NCI-H446 (cell line): ENCODE data around the gene ZSWIM9.

Source experiments
- DNase-seq, 2 experiments: peaks; one replicate each; lab custom pipeline; 2025; lab: John Stamatoyannopoulos, UW

The ZSWIM9 gene

GRCh38 chr19:48169939-48170803 is at the start of gene ZSWIM9, which contains the start of gene LIG1:
TSS of gene ZSWIM9 (plus strand) at chr19:48170680. CDS start at chr19:48171803, 1,123 bp downstream.
TSS of gene LIG1 (minus strand) at chr19:48170344. CDS start at chr19:48165566, 4,778 bp downstream.
- peak; percentile 97 for DNase-seq

GRCh38 chr19:48121066-48121465 is 49.4 kb upstream of the ZSWIM9 start:
- DNase-seq, result no peak

GRCh38 chr19:48121909-48122371 is 48.5 kb upstream of the ZSWIM9 start:
- no peak for DNase-seq

DNA sequence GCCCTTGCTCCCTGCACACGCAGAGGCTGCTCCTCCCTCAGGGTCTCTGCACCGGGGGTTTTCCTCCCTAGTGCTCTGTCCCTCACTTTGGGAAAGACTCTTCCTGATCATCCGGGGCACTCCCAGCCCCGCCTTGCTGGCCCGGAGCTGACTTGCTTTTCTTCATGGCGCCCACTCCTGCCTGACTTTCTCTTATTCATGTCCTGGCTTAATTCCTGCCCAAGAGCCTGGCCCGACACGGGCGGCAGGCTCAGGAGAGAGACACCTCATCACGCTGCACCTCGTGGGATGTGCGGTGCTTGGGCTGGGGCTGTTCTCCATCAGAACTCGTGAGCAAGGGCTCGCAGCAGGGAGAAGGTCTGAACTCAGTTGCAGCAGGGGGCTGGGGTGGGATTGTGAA is 48.1 kb upstream of the ZSWIM9 start:
- no peak for DNase-seq

DNA sequence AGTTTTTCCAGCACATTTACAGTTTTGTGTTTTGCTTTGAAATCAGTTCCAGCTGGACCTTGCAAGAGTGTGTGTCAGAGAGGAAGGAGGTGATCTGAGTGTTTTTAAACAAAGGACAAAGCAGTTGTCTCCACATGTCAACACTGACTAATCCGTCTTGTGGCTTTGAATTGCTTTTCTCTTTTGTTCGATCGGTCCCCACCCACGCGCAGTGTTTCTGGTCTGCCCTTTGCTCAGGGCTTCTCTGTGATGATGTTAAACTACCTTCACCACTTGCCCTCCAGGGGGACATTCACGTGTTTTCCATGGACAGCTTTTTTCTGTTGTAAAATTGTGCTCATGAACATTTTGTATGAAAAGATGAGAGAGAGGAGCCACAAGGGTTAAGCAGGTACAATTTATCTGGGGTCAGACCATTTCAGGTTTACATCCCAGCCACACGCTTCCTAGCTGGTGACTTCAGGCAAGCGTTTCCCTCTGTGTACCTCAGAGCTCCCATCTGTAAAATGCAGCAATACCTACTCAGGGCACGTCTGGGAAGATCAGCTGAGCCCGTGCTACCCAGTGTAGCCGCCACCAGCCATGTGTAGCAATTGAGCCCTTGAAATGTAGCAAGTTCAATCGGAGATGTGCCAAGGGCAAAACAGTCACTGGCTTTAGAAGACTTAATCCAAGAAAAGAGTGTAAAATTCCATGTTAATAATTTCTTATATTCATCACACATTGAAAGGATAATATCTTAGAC is 46.4 kb upstream of the ZSWIM9 start:
- no peak for DNase-seq

GRCh38 chr19:48127561-48127960 is 42.9 kb upstream of the ZSWIM9 start:
- DNase-seq, result no peak

DNA sequence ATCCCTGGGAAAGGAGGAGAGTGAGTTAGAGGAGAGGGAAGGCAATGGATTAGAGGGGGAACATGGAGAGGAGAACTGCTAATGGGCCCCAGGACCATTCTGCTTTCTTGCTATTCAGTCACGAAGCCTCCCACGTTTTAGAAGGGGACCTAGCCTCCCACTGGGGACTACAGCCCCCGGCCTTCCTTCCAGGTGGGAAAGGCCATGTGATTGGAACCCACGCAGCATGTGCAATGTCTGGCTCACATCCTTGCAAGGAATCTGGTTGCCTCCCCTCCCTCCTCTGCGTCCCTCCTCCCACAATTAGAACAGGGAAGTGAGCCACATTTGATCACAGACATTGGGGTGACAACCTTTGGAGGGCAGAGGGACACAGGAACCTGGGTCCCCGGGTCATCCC is 37.4 kb upstream of the ZSWIM9 start:
- DNase-seq, result no peak

- no peak for DNase-seq
These were observed 35.1 kb upstream of the ZSWIM9 start for GRCh38 chr19:48135411-48135810.

GRCh38 chr19:48136547-48136946 is 33.9 kb upstream of the ZSWIM9 start:
- DNase-seq, result no peak

DNA sequence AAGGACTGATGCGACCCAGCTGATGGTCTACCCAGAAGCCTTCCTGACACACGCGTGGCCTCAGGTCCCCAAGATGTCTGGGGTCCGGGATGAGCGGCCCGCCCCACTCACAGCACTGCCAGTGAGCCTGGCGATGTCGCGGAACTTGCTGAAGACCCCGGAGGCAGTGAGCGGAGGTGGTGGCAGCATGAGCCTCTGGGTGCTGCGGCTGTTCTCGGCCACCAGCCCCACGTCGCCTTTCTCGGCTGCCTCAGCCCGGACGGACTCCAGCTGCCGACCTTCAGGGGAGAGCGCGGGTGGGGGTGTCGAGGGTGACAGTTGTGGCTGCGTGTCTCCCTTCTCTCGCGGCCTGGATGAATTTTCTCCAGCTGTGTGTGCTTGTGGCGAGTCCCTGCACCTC is 33.1 kb upstream of the ZSWIM9 start:
- no peak for DNase-seq

DNA sequence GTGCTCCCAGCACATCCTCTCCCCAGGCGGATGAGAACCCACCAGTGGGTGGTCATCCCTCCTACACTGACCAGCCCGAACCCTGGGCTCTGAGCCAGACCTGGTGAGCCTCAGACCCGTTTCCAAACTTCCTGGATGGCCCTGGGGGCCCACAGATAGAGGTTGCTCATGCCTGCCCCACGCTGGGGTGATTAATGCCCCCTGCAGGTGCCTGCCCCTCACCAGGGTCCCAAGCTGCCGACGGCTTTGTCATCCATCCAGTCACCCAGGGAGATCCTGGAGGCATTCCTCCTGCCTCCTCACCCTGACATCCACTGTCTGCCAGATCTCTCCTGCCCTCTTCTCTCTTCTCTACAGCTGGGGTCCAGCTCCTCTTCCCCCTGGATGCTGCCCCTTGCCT is 31.4 kb upstream of the ZSWIM9 start:
- DNase-seq, result no peak

DNA sequence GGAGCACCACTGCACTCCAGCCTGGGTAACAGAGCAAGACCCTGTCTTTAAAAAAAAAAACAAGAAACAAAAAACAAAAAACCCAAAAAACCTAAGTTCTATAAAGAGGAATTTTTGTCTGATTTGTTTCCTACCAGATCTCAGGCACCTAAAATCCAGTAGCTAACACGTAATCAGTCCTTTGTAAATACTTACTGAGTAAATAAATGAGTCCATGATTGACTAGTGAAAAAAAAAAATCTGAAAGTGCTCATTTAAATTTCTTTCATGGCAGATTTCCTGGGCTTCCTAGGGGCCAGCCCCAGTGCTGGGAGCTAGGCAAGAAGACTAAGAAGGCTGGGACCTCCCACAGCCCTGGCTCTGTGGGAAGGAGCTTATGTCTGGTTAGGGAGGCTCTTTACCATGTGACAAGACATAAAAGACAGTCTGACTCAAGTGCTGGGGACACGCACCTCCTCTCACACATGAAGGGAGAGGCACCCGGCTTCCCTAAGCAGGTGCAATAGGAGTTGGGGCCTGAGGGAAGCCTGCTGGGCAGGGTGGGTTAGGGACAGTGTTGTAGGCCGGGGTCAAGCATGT is 22.8 kb upstream of the ZSWIM9 start:
- no peak for DNase-seq

DNA sequence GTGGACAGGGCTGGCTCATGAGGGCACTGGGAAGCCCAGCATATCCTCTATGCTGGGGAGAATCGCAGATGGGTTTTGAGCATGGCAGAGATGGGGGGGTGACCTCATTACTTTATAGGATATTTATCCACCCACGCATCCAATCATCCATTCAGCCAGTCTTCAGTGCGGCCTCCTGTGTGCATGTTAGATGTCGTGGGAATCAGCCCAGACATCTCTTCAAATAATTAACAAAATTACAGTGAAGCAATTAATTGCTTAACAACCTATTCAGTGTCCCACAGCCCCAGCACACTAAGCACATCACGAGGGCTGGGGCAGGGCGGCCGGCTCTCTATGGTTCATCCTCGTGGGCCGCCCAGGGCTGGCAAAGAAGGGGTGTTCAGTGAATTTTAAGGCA is 21.9 kb upstream of the ZSWIM9 start:
- no peak for DNase-seq

- DNase-seq, result no peak
These were observed 21.1 kb upstream of the ZSWIM9 start for GRCh38 chr19:48149430-48149829.

DNA sequence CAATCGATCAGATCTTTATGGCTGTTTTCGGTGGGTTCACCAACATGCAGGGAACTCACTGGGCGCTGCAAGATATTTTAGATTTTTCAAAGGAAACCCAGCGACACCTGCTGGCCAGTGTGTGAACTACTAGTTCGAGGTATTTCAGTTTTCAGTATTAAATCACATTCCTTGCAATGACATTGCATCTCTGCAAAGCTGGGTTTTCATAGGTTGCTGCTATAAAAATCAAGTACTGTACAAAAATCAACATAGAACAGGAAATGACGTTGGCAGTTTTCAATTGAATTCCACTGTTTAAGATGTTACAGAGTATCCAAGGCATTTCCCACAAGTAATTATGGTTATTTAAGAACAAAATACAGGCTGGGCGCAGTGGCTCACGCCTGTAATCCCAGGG is 17.9 kb upstream of the ZSWIM9 start:
- DNase-seq, result peak; percentile 8 to 64

GRCh38 chr19:48154003-48154402 is 16.5 kb upstream of the ZSWIM9 start:
- DNase-seq, result no peak

DNA sequence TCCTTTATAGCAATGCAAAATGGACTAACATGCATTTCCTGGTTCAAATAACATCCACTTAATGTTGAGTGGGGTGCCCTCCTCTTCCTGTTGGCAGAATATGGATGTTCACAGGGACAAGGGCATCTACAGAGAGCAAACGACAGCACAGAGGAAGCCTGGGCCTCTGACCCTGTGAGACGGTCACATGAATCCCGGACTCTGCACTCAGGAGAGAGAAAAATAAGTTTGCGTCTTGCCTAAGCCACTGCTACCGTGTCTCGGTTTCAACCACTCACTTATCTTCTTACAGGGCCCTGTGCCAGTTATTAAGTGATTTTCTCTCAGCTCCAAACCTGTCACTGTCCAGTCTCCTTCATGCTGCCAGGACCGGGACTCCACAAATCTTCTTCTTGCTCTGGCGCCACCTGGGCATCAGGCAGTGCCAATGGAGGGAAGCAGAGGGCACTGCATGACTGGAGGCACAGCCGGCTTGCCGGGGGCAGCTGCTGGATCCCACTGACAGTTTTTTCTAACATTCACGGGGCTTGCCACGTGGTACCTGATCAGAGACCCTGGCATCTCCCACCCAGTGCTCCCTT is 12.2 kb upstream of the ZSWIM9 start:
- DNase-seq, result no peak

GRCh38 chr19:48168689-48169088 is 1.8 kb upstream of the ZSWIM9 start:
- no peak for DNase-seq

DNA sequence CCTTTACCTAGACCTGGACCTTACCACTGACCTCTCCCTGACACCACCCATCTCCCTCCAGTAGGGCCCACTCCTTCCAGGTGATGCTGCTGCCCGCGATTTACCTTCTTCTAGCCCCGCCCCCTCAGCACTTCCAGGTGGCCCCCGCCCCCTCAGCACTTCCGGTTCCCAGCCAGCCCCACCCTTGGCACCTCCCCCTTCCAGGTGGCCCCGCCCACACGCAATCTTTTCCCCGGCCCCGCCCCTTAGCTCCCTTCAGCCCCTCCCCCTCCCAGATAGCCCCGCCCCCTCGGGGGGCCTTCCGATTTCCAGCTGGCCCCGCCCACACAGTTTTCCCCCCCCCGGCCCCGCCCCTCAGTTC is 922 bp upstream of the ZSWIM9 start:
- peak; percentile 35 to 78 for DNase-seq

DNA sequence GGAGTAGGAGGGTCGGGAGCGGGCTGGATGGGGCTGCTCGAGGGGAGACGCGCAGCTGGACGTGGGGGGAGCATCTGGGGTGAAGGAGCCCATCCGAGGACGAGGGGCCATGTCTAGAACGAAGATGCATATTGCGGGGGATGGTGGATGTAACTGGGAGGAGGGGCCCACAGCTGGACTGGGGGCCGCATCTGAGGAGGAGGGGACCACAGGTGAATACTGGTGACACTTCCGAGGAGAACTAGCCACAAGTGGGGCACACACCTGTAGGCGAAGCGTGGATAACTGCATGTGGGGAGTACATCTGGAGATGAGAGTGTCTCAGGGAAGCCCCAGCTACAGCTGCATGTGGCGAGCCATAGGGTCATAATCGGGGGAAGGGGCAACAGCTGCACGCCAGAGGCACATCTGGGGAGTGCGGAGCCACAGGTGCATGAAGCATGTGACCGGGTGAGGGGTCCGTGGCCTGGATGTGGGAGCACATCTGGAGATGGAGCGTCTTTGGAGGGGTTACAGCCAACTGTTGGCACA is 402 bp downstream of the ZSWIM9 start:
- DNase-seq, result no peak

DNA sequence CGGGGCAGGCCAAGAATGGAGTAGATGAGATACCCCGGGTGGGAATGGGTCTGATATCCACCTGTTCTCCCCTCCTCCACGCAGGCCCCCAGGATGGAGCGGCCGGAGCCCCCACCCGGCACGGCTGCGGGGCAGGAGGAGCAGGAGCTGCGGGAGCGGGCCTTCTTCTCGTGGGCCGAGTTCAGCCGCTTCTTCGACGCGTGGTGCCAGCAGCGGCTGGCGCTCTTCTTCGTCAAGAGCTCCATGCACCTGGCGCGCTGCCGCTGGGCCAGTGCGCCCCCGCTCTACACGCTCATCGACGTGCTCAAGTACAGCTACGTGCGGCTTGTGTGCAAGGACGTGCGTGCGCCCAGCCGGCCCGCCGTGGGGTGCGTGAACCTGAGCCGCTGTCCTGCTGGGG is 1.2 kb downstream of the ZSWIM9 start:
- no peak for DNase-seq

DNA sequence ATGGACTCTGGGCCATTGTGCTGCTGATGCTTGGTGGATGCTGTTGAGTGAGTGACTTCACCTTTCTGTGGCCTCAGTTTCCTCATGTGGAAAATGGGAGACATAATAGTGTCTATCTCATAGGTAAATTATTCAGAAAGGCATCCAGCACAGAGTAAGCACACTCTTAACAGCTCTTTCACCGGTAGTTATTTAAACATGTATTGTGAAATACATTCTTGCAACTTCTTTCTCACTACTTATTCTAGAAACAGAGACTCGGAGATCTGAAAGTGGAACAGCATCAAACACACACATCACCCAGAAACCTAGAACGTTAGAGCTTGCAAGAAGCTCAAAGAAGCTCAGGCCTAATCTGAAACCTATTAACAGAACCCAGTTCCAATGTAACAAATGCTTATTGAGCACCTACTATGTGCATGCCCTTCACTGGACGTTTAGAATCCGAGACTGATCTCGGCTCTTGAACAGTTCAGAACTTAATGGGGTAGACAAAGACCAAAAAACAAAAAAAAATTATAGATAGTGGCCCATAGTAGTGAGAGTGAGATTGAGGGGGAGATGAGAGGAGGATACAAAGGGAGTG is 4.1 kb downstream of the ZSWIM9 start:
- no peak for DNase-seq
